22Rv1 (cell line): ENCODE results near the gene AOPEP.

Source experiments
- CTCF ChIP-seq: fragments of 450-650 bp; IDR thresholded peaks from 2 replicates; pipeline ENCODE4 v1.5.1; 2017; ENCODE audit warnings: mild to moderate bottlenecking
- ZFX ChIP-seq: fragments of 450-650 bp; IDR thresholded peaks from 2 replicates; pipeline ENCODE4 v1.6.1; 2017; ENCODE audit warnings: antibody characterized with exemption, borderline replicate concordance

GRCh38 chr9:94984891-94985476 is 258.5 kb downstream of the AOPEP start:
- TF ChIP-seq CTCF (no peak), ZFX (no peak)
